C4-2B (cell line): ENCODE data around the gene CRIP3.

Source experiments
- H3K27ac ChIP-seq: fragments of 450-650 bp; 2 replicates; pipeline ENCODE4 v1.5.1; 2017
- CTCF ChIP-seq: fragments of 450-650 bp; conservative IDR thresholded peaks from 2 replicates; pipeline ENCODE4 v1.5.1; 2017; ENCODE audit warnings: mild to moderate bottlenecking
- ZFX ChIP-seq: fragments of 450-650 bp; IDR thresholded peaks from 2 replicates; pipeline ENCODE4 v1.6.1; 2017

Gene CRIP3

GRCh38 chr6:43293698-43294097, 14.9 kb downstream of the CRIP3 start:
- H3K27ac ChIP-seq: no peak overlapping the region
- TF ChIP-seq ZFX (no peak), CTCF (no peak)

- TF ChIP-seq ZFX (no peak), CTCF (no peak)
- H3K27ac ChIP-seq: no peak overlapping the region
Measured at GRCh38 chr6:43292763-43293318, 15.8 kb downstream of the CRIP3 start.

- H3K27ac ChIP-seq: no peak overlapping the region
- TF ChIP-seq ZFX (no peak), CTCF (no peak)
Measured at GRCh38 chr6:43292341-43292740, 16.3 kb downstream of the CRIP3 start.

GRCh38 chr6:43291708-43292107, 16.9 kb downstream of the CRIP3 start:
- TF ChIP-seq ZFX (no peak), CTCF (no peak)
- H3K27ac ChIP-seq: no peak overlapping the region

- H3K27ac ChIP-seq: no peak overlapping the region
- TF ChIP-seq CTCF: no peak
- no peak for TF ChIP-seq ZFX
Measured at GRCh38 chr6:43290905-43291355, 17.7 kb downstream of the CRIP3 start.

GRCh38 chr6:43290339-43290904, 18.2 kb downstream of the CRIP3 start:
- H3K27ac ChIP-seq: no peak overlapping the region
- TF ChIP-seq ZFX: no peak
- no peak for TF ChIP-seq CTCF

GRCh38 chr6:43287717-43288679, 20.6 kb downstream of the CRIP3 start:
- H3K27ac ChIP-seq: no peak overlapping the region
- TF ChIP-seq CTCF (no peak), ZFX (no peak)
